HEK293T (cell line): ENCODE results near the gene ZNF646.

Source experiments
- CTCF ChIA-PET: fragments of 350-600 bp; formaldehyde crosslinking; extraction: SDS; loops from one replicate; lab custom pipeline; 2021; ENCODE audit warnings: antibody characterized with exemption, inconsistent platforms; lab: Yijun Ruan, JAX
- POLR2A ChIA-PET: fragments of 350-600 bp; formaldehyde crosslinking; extraction: SDS; loops from one replicate; lab custom pipeline; 2020; ENCODE audit warnings: antibody characterized with exemption, inconsistent platforms; lab: Yijun Ruan, JAX
- DNase-seq: peaks from one replicate; pipeline ENCODE4 v3.0.0; 2012; ENCODE audit warnings: mixed read lengths; ENCODE audit errors: extremely low spot score
- ARNT ChIP-seq: fragments of 450-650 bp; IDR thresholded peaks from 2 replicates; pipeline ENCODE4 v1.6.1; 2017; ENCODE audit warnings: mild to moderate bottlenecking
- BHLHE40 ChIP-seq: fragments of 450-650 bp; IDR thresholded peaks from 2 replicates; pipeline ENCODE4 v1.6.1; 2016; ENCODE audit warnings: mild to moderate bottlenecking, moderate library complexity, borderline replicate concordance
- CTBP1 ChIP-seq: fragments of 450-650 bp; IDR thresholded peaks from 2 replicates; pipeline ENCODE4 v1.6.1; 2016; ENCODE audit warnings: borderline replicate concordance
- ELF4 ChIP-seq: fragments of 450-650 bp; IDR thresholded peaks from 2 replicates; pipeline ENCODE4 v1.6.1; 2017; ENCODE audit warnings: antibody characterized with exemption
- FOXA1 ChIP-seq: fragments of 450-650 bp; IDR thresholded peaks from 2 replicates; pipeline ENCODE4 v1.6.1; 2016; ENCODE audit warnings: mild to moderate bottlenecking
- FOXK2 ChIP-seq: fragments of 450-650 bp; IDR thresholded peaks from 2 replicates; pipeline ENCODE4 v1.6.1; 2016; ENCODE audit warnings: mild to moderate bottlenecking
- FOXM1 ChIP-seq: fragments of 450-650 bp; IDR thresholded peaks from 2 replicates; pipeline ENCODE4 v1.6.1; 2017; ENCODE audit warnings: mild to moderate bottlenecking, borderline replicate concordance
- HDGF ChIP-seq: fragments of 450-650 bp; IDR thresholded peaks from 2 replicates; pipeline ENCODE4 v1.6.1; 2017; ENCODE audit warnings: antibody characterized with exemption, borderline replicate concordance
- L3MBTL2 ChIP-seq: fragments of 450-650 bp; conservative IDR thresholded peaks from 2 replicates; pipeline ENCODE4 v1.6.1; 2016; ENCODE audit warnings: mild to moderate bottlenecking
- LEF1 ChIP-seq: fragments of 450-650 bp; IDR thresholded peaks from 2 replicates; pipeline ENCODE4 v1.6.1; 2017; ENCODE audit warnings: mild to moderate bottlenecking, borderline replicate concordance
- NFRKB ChIP-seq: fragments of 450-650 bp; IDR thresholded peaks from 2 replicates; pipeline ENCODE4 v1.6.1; 2016; ENCODE audit warnings: mild to moderate bottlenecking, moderate library complexity
- SP1 ChIP-seq: fragments of 450-650 bp; IDR thresholded peaks from 2 replicates; pipeline ENCODE4 v1.6.1; 2017
- SUZ12 ChIP-seq: fragments of 450-650 bp; IDR thresholded peaks from 2 replicates; pipeline ENCODE4 v1.6.1; 2016; ENCODE audit warnings: mild to moderate bottlenecking
- TARDBP ChIP-seq: fragments of 450-650 bp; IDR thresholded peaks from 2 replicates; pipeline ENCODE4 v1.6.1; 2016
- ZNF384 ChIP-seq: fragments of 450-650 bp; IDR thresholded peaks from 2 replicates; pipeline ENCODE4 v1.6.1; 2016
- TF ChIP-seq, protein P1 (sequence below): fragments of 450-650 bp; IDR thresholded peaks from 2 replicates; pipeline ENCODE4 v1.6.1; 2016

Gene ZNF646

DNA sequence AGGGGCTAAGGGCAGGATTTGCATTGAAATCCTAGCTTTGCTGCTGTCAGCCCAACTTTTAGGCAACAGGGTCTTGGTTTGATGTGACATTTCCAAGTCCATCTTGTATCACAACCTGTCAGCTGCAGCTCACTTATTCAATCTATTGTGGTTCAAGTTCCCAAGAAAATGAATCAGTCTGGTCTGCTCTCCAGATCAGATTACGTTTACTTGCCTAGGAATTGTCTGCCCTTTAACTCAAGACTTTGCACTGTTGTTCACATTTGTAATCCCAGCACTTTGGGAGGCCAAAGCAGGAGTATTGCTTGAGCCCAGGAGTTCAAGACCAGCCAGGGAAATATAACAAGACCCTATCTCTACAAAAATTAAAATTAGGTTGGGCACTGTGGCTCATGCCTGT lies 30.9 kb upstream of the ZNF646 start:
- ChIA-PET CTCF (interaction anchor here (1.2 kb wide), 1 partner anchor 58 kb away, joined by 3 read pairs; the partner anchor contains the start of gene HSD3B7), POLR2A (interaction anchor here (1.2 to 1.8 kb wide), 4 partner anchors 9 to 1244 kb away, joined by 4 to 6 read pairs (median 4); partner anchors contain the start of genes MAZ and STX4)

DNA sequence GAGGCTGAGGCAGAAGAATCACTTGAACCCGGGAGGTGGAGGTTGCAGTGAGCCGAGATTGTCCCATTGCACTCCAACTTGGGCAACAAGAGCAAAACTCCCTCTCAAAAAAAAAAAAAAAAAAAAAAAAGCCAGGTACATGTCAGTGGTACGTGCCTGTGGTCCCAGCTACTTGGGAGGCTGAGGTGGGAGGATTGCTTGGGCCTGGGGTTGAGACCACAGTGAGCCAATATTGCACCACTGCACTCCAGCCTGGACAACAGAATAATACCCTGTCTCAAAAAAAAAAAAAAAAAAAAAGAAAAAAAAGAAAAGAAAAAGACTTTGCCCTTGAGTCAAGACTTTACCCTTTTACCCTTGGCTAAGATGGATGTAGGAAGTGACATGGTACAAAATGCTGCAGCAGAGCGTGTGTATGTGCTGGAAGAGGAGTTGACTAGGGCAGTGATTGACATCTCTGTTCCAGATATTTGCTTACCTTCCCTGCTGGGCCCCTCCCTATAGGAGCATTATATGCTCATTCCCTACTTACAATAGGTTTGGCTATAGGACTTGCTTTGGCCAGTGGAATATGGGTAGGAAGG lies 30.2 kb upstream of the ZNF646 start:
- ChIA-PET POLR2A (interaction anchor here (1.8 to 2.7 kb wide), 2 partner anchors 30 to 1244 kb away, joined by 6 to 7 read pairs; partner anchors contain the start of genes ZNF646 and ZNF668), CTCF (no interaction called here)
- TF ChIP-seq NFRKB, result no peak
- TF ChIP-seq ZNF384, result no peak
- no peak for TF ChIP-seq HDGF
- TF ChIP-seq BHLHE40, result no peak
- no peak for TF ChIP-seq LEF1
- no peak for TF ChIP-seq FOXK2
- TF ChIP-seq FOXA1, result no peak
- TF ChIP-seq, protein P1, sequence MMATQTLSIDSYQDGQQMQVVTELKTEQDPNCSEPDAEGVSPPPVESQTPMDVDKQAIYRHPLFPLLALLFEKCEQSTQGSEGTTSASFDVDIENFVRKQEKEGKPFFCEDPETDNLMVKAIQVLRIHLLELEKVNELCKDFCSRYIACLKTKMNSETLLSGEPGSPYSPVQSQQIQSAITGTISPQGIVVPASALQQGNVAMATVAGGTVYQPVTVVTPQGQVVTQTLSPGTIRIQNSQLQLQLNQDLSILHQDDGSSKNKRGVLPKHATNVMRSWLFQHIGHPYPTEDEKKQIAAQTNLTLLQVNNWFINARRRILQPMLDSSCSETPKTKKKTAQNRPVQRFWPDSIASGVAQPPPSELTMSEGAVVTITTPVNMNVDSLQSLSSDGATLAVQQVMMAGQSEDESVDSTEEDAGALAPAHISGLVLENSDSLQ, result no peak
- TF ChIP-seq TARDBP, result no peak
- TF ChIP-seq SP1, result no peak
- no peak for TF ChIP-seq ELF4
- TF ChIP-seq L3MBTL2, result no peak
- DNase-seq, result no peak

More for the DNA sequence above, 30.9 kb upstream of the ZNF646 start:
- no peak for DNase-seq
- TF ChIP-seq BHLHE40, result no peak
- no peak for TF ChIP-seq TARDBP
- no peak for TF ChIP-seq SP1
- no peak for TF ChIP-seq HDGF
- TF ChIP-seq LEF1, result no peak

DNA sequence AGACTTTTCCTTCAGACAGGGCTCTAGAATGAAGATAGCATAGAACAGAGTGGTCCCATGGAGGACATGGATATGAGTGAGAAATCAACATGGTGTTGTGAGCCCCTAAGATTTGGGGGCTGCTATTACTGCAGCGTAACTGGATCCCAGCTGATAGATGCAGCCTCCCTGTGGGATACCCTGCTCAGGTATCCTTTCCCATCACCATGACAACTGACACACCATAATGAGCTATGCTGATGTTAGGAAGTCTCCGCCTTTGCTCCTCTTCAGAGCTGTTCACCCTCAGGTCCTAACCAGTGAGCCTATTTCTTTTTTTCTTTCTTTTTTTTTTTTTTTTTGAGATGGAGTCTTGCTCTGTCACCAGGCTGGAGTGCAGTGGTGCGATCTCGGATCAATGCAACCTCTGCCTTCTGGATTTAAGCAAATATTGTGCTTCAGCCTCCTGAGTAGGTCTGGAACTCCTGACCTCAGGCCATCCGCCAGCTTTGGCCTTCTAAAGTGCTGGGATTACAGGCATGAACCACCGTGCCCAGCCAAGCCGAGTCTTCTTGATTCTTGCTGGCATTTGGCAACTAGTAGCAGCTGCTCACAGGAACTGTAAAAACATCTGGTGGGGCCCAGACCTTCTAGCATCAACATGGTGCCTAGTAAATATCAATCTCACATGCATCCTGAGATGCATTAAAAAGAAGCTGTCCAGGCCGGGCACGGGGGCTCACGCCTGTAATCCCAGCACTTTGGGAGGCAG lies 23.8 kb upstream of the ZNF646 start:
- no peak for DNase-seq
- TF ChIP-seq CTBP1, result no peak
- no peak for TF ChIP-seq TARDBP
- no peak for TF ChIP-seq LEF1
- TF ChIP-seq FOXM1, result no peak
- TF ChIP-seq, protein P1, result no peak
- TF ChIP-seq SP1, result no peak
- TF ChIP-seq NFRKB, result no peak
- no peak for TF ChIP-seq ELF4
- no peak for TF ChIP-seq ARNT
- TF ChIP-seq SUZ12, result no peak
- no peak for TF ChIP-seq L3MBTL2
- TF ChIP-seq FOXA1, result no peak
- TF ChIP-seq ZNF384, result no peak
- TF ChIP-seq HDGF, result no peak
- TF ChIP-seq BHLHE40, result no peak
- TF ChIP-seq FOXK2, result no peak
- CTCF ChIA-PET, result interaction anchor here (0.6 kb wide), 1 partner anchor 36 kb away, joined by 3 read pairs; no protein-coding TSS in a partner anchor
- POLR2A ChIA-PET, result interaction anchor here (0.6 kb wide), 1 partner anchor 23 kb away, joined by 3 read pairs; the partner anchor contains the start of gene ZNF668

DNA sequence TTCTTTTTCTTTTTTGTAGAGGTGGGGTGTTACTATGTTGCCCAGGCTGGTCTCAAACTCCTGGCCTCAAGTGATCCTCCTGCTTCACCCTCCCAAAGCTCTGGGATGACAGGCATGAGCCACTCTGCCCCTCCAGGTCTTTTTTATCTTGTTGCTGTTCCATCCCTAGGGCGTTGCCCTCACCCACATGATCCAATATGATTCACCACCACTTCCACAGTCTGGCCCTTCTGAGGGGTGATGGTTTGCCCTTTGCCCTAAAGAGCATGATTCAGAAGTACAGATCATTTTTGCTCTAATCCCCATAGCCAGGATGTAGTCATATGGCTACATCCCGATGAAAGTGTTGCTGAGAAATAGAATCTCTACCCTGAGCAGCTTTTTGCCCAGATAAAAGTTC lies 22.1 kb upstream of the ZNF646 start:
- ChIA-PET CTCF (no interaction called here), POLR2A (no interaction called here)
- DNase-seq, result no peak
- TF ChIP-seq FOXA1 (no peak), CTBP1 (no peak), SP1 (no peak), L3MBTL2 (no peak)

DNA sequence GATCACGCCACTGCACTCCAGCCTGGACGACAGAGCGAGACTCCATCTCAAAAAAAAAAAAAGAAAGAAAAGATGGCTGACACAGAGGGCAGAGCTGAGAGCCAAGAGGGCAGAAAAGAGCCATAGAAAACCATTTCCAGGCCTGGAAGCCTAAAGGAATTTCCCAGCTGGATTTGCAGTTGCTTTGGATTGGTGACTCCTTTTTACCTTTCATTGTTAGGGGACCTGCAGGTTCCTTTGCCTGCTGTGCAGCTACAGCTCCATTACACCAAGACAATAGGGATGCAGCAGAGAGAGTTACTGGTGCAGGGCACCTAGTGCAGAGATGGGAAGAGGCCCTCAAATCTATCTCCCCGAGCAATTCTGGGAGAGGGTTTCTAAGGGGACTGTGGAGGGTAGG lies 18.6 kb upstream of the ZNF646 start:
- ChIA-PET POLR2A (no interaction called here), CTCF (interaction anchor here (0.6 kb wide), 1 partner anchor 198 kb away, joined by 3 read pairs; no protein-coding TSS in a partner anchor)
- TF ChIP-seq FOXA1, result no peak
- TF ChIP-seq FOXM1, result no peak
- no peak for TF ChIP-seq ELF4
- TF ChIP-seq L3MBTL2, result no peak
- TF ChIP-seq ARNT, result no peak
- TF ChIP-seq TARDBP, result no peak
- TF ChIP-seq SP1, result no peak
- no peak for TF ChIP-seq ZNF384
- TF ChIP-seq LEF1, result no peak
- no peak for TF ChIP-seq FOXK2
- TF ChIP-seq BHLHE40, result no peak
- no peak for TF ChIP-seq NFRKB
- TF ChIP-seq CTBP1, result no peak
- no peak for DNase-seq

DNA sequence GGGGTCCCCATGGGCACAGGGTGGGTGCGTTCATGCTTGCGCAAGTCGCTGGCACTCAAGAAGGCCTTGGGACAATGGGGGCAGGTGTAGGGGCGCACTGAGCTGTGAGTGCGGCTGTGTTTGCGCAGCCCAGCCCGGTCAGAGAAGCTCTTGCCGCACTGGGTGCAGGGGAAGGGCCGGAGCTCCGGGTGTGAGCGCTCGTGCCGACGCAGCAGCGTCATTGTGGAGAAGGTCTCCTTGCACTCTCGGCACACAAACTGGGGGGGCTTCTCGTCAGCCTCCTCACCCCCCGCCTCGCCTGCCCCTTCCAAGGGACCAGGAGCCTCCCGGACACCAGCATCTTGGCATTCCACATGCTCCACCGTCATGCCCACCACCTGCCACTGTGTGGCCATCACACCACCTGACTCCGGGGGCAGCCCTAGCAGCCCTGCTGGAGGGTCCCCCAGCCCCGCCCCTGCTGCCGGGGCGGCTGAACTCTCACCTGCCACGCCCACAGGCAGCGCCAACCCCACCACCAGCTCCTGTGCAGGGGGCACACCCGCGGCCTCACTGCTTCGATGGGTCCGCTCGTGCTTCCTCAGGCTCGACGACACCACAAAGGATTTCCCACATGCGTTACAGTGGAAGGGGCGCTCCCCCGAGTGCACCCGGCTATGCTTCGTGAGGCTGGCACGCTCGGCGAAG lies 13.0 kb upstream of the ZNF646 start:
- DNase-seq, result no peak
- POLR2A ChIA-PET, result interaction anchor here (1.1 kb wide), 1 partner anchor 11 kb away, joined by 3 read pairs; no protein-coding TSS in a partner anchor
- CTCF ChIA-PET, result no interaction called here
- no peak for TF ChIP-seq FOXM1
- no peak for TF ChIP-seq ELF4
- no peak for TF ChIP-seq BHLHE40
- TF ChIP-seq LEF1, result no peak
- no peak for TF ChIP-seq TARDBP
- TF ChIP-seq CTBP1, result no peak
- no peak for TF ChIP-seq ARNT
- TF ChIP-seq L3MBTL2, result no peak
- TF ChIP-seq FOXA1, result no peak
- no peak for TF ChIP-seq HDGF
- TF ChIP-seq ZNF384, result no peak
- TF ChIP-seq SUZ12, result no peak
- TF ChIP-seq FOXK2, result no peak
- no peak for TF ChIP-seq NFRKB
- no peak for TF ChIP-seq SP1
- TF ChIP-seq, protein P1, result no peak
